HK-2 (cell line): Measurements from ENCODE around the gene FIBP.

Experiments
- DNase-seq: peaks from one replicate; pipeline ENCODE4 v3.0.0-alpha.2; 2018; ENCODE audit not compliant: unreplicated experiment

Gene FIBP

GRCh38 chr11:65888163-65888814 is at the start of gene FIBP:
Gene FIBP (minus strand): TSS chr11:65888471. CDS start chr11:65888418, 53 bp downstream.
- DNase-seq, result peak; percentile 93

- DNase-seq, result no peak
Observed at GRCh38 chr11:65937766-65938165, 49.5 kb upstream of the FIBP start.

- DNase-seq, result no peak
Observed at GRCh38 chr11:65934014-65934413, 45.7 kb upstream of the FIBP start.

- DNase-seq, result no peak
Observed at GRCh38 chr11:65932558-65932919, 44.3 kb upstream of the FIBP start.

- DNase-seq, result no peak
Observed at GRCh38 chr11:65931773-65932557, 43.7 kb upstream of the FIBP start.

GRCh38 chr11:65928667-65929066 is 40.4 kb upstream of the FIBP start:
- no peak for DNase-seq

GRCh38 chr11:65927904-65928397 is 39.7 kb upstream of the FIBP start:
- DNase-seq, result no peak

GRCh38 chr11:65925397-65925796 is 37.1 kb upstream of the FIBP start:
- no peak for DNase-seq

GRCh38 chr11:65922565-65922964 is 34.3 kb upstream of the FIBP start:
- DNase-seq, result no peak

GRCh38 chr11:65921876-65922275 is 33.6 kb upstream of the FIBP start:
- DNase-seq, result no peak

GRCh38 chr11:65921033-65921555 is 32.8 kb upstream of the FIBP start:
- no peak for DNase-seq

GRCh38 chr11:65920372-65920802 is 32.1 kb upstream of the FIBP start:
- DNase-seq, result no peak

- no peak for DNase-seq
Observed at GRCh38 chr11:65919573-65920371, 31.5 kb upstream of the FIBP start.

- peak; percentile 97 for DNase-seq
Observed at GRCh38 chr11:65919141-65919572, 30.9 kb upstream of the FIBP start, which contains the start of gene DRAP1. Gene DRAP1 (plus strand): TSS chr11:65919426. CDS start chr11:65919502, 76 bp downstream.

- DNase-seq, result no peak
Observed at GRCh38 chr11:65918211-65919140, 30.2 kb upstream of the FIBP start, which contains the start of gene C11orf68. Gene C11orf68 (minus strand): TSS chr11:65919062. CDS start chr11:65919031, 31 bp downstream.

- no peak for DNase-seq
Observed at GRCh38 chr11:65917434-65918210, 29.4 kb upstream of the FIBP start.

GRCh38 chr11:65917077-65917433 is 28.8 kb upstream of the FIBP start:
- DNase-seq, result no peak

GRCh38 chr11:65916391-65916790 is 28.1 kb upstream of the FIBP start:
- DNase-seq, result no peak

- peak; percentile 90 for DNase-seq
Observed at GRCh38 chr11:65915821-65916251, 27.6 kb upstream of the FIBP start.
